Tibial nerve (tissue), 4 donors: ENCODE measurements around the gene ADAM15. TPM values are rescaled to one million over a fixed set of nuclear protein-coding genes. Genes with fewer than 3 reads are reported as not detected.

Experiments used
- DNase-seq, 2 donors: peaks; one replicate each; pipeline ENCODE4 v3.0.0-alpha.2; 2019; ENCODE audit warnings: low spot score in 2 of 2
- H3K27ac ChIP-seq, 4 donors: fragments of 200-600 bp; sonication (generic) in 3 of 4; one replicate each; pipeline ENCODE4 v1.5.1; 2017 to 2019; ENCODE audit warnings: mild to moderate bottlenecking in 1 of 4
- H3K27me3 ChIP-seq, 2 donors: fragments of 200-600 bp; sonication (generic) in 1 of 2; one replicate each; pipeline versions ENCODE4 v1.5.1 to v1.6.0; 2017 to 2019
- H3K36me3 ChIP-seq, 3 donors: fragments of 200-600 bp; sonication (generic); one replicate each; pipeline ENCODE4 v1.5.1; 2018 to 2019
- H3K4me1 ChIP-seq, 4 donors: fragments of 200-600 bp; sonication (generic) in 3 of 4; one replicate each; pipeline ENCODE4 v1.5.1; 2017 to 2019
- H3K4me3 ChIP-seq, 4 donors: fragments of 200-600 bp; sonication (generic) in 3 of 4; one replicate each; pipeline ENCODE4 v1.5.1; 2017 to 2019; ENCODE audit warnings: mild to moderate bottlenecking in 1 of 4, moderate library complexity in 1 of 4
- H3K9me3 ChIP-seq, 4 donors: fragments of 200-600 bp; sonication (generic) in 3 of 4; one replicate each; pipeline ENCODE4 v1.5.1; 2017 to 2019
- CTCF ChIP-seq, 5 experiments: fragments of 200-600 bp in 3 of 5; fragments of 450-650 bp in 2 of 5; sonication (generic) in 3 of 5; IDR thresholded peaks; one replicate each; pipeline ENCODE4 v1.5.1; 2016 to 2019; ENCODE audit warnings: antibody characterized with exemption in 5 of 5, mild to moderate bottlenecking in 3 of 5, moderate library complexity in 2 of 5
- EP300 ChIP-seq, 2 donors: sonication (generic); formaldehyde crosslinking; IDR thresholded peaks; one replicate each; pipeline ENCODE4 v1.6.1; 2017; ENCODE audit warnings: antibody characterized with exemption in 2 of 2, mild to moderate bottlenecking in 1 of 2
- POLR2A ChIP-seq, 2 donors: fragments of 450-650 bp; IDR thresholded peaks; one replicate each; pipeline ENCODE4 v1.6.1; 2017; ENCODE audit warnings: antibody characterized with exemption in 2 of 2, mild to moderate bottlenecking in 2 of 2, moderate library complexity in 2 of 2
- WGBS, 2 donors: methylation state at CpG; one replicate each; pipeline ENCODE4 v1.1.5; 2018; 5-methylcytosine and 5-hydroxymethylcytosine counted together
- total RNA-seq, 4 donors: library from RNA; depleted of rRNA; stranded (reverse); fragments of >200 nt; gene quantifications; one replicate each; pipeline ENCODE4 v1.1.0, GENCODE V29; 2016

ADAM15 gene
- total RNA-seq, 4 donors from 2014 or later, result 111 to 202 (median 168) TPM

DNA sequence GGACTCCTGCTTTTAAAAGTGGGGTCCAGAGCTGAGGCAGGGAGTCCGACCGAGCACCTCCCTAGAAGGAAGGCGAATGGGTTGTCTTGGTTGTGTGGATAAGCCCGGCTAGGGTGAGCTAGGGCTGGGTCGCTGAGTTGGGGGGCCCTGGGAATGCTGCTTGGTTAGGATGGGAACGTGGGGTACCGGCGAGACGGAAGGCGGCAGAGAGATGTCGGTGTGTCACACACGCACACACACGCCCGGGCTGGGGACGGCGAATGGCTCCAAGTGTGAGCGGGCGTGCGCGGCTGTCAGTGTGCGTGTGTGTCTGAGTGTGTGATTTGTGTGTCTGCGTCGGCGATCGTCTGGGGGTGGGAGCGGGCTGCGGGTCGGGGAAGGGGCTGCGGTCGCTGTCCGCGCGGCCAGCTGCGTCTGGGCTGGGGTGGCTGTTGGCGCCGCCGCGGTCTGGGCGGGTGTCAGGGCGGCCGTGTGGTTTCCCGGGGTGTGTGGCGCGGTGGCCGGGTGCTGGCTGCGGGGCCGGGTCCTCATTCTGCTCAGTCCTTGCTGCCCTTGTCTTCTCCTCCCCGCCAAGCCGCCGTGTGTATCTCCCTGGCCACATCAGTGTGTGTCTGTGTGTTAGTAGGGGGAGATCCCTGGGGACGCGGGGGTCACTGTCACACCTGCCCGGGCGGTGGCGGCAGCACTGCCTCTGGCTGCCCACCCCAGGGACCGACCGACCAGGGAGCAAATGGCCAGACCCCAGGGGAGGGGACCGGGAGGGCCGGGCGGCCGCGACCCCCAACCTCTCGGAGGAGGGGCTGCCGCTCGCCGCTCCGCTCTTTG, 28.6 kb downstream of the ADAM15 start:
- no peaks in the 10 kb centered on the region for H3K9me3 ChIP-seq
- no peak overlapping the region for H3K27ac ChIP-seq
- no peaks in the 10 kb centered on the region for H3K36me3 ChIP-seq
- peak overlapping the region in 1 of 4 donors; percentile 53 for H3K4me3 ChIP-seq
- no peak for DNase-seq
- peaks cover 0 to 57% of the 10 kb centered on the region in 2 donors for H3K27me3 ChIP-seq
- peaks cover 4 to 60% (median 44%) of the 10 kb centered on the region in 4 donors for H3K4me1 ChIP-seq
- 2 to 3% methylated on average over 19 to 59 of the region's 67 CpGs for WGBS, 2 donors
- TF ChIP-seq CTCF (IDR thresholded peaks at IDR 0.05) (no peak), EP300 (IDR thresholded peaks at IDR 0.05) (no peak), POLR2A (IDR thresholded peaks at IDR 0.05) (no peak)

DNA sequence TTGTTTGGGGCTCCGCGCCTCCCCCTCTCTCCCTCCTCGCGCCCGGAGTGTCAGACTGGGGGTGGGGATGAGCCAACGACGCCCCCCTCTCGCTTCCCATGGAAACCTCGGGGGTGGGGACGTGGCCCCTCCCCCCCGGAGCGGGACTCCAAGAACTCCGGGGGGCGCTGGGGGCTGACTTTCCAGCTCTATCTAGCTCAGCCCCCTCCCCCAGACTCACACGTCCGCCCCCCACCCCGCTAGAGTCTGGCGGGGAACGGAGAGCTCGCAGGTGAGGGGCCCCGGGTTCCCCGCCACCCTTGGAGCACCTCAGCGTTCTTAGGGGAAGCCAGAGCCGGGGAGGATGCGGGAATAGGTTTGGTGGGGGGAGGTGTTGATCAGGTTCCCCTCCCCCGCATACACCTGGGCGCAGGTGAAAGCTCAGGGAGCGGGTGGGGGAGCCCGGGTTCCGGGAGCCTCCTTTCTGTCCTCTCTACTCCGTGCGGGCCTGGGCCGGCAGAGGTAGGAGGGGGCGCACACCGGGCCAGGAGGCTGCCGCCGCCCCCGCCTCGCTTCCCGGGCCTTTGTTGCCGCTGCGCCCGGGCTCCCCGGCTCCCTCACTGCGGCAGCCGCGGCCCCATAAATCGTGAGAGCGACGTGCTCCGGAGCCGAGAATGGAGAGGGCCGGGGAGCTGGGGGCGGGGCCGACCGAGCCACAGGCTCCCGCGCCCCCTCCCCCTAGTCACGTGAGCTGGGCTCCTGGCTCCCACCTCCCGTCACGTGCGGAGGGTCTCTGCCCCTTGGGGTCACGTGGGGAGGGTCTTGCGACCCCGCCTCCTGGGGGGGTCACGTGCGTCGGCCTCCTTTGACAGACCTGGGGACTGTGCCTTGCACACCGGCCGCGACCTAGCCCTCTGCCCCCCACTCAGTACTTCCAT, 29.5 kb downstream of the ADAM15 start:
- WGBS, 2 donors, result 0% methylated on average over 41 to 50 of the region's 71 CpGs
- no peak for DNase-seq
- Histone ChIP-seq H3K27ac (no peak overlapping the region), H3K4me3 (peak overlapping the region in 2 of 4 donors; percentile 9 to 28), H3K4me1 (peaks cover 4 to 62% (median 47%) of the 10 kb centered on the region in 4 donors), H3K36me3 (no peaks in the 10 kb centered on the region), H3K9me3 (no peaks in the 10 kb centered on the region), H3K27me3 (peaks cover 0 to 57% of the 10 kb centered on the region in 2 donors)
- TF ChIP-seq EP300 (IDR thresholded peaks at IDR 0.05), result no peak
- TF ChIP-seq POLR2A (IDR thresholded peaks at IDR 0.05), result no peak
- no peak for TF ChIP-seq CTCF (IDR thresholded peaks at IDR 0.05)

DNA sequence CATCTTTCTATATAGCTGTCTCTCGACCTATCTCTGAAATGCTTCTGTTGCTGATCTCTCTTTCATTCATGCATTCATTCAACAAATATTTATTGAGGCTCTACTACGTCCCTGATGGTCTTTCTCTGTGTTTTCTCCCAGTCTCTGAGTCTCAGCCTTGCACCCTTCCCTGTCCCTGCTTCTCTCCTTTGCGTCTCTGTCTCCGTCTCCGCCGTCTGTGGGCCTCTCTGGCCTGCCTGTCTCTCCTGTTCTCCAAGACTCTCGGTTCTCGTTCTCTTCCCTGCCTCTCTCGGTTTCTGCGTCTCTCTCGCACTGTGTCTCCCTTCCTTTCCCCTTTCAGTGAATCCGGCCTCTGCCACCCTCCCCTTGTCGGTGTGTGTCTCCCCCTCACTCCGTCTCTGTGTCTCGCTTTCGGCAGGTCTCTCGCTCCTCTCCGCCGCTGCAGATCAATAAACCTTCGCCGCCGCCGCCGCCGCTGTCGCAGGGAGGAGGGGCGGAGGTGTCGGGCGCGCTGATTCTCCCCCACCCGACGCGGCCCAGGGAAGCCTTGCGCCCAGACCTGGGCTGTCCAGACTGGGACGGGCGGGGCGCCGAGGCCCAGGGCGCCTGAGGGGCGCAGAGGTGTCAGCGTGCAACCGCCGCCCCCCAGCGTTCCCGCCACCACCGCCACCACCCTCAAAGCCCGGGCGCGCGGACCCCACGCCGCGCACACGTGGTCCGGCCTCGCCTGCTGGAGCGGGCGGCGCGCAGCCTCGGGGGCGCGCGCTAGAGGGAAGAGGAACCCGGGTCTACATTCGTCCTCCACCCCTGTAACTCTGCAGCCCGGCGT, 30.6 kb downstream of the ADAM15 start:
- no peak for TF ChIP-seq POLR2A (IDR thresholded peaks at IDR 0.05)
- no peak for TF ChIP-seq CTCF (IDR thresholded peaks at IDR 0.05)
- no peak for TF ChIP-seq EP300 (IDR thresholded peaks at IDR 0.05)
- no peak overlapping the region for H3K27ac ChIP-seq
- no peak for DNase-seq
- WGBS, 2 donors, result 5% methylated on average over 32 to 66 of the region's 68 CpGs
- peak overlapping the region in 1 of 4 donors; percentile 36 for H3K4me3 ChIP-seq
- H3K4me1 ChIP-seq, result peaks cover 4 to 74% (median 55%) of the 10 kb centered on the region in 4 donors
- peaks cover 0 to 57% of the 10 kb centered on the region in 2 donors for H3K27me3 ChIP-seq
- no peaks in the 10 kb centered on the region for H3K9me3 ChIP-seq
- H3K36me3 ChIP-seq, result no peaks in the 10 kb centered on the region

DNA sequence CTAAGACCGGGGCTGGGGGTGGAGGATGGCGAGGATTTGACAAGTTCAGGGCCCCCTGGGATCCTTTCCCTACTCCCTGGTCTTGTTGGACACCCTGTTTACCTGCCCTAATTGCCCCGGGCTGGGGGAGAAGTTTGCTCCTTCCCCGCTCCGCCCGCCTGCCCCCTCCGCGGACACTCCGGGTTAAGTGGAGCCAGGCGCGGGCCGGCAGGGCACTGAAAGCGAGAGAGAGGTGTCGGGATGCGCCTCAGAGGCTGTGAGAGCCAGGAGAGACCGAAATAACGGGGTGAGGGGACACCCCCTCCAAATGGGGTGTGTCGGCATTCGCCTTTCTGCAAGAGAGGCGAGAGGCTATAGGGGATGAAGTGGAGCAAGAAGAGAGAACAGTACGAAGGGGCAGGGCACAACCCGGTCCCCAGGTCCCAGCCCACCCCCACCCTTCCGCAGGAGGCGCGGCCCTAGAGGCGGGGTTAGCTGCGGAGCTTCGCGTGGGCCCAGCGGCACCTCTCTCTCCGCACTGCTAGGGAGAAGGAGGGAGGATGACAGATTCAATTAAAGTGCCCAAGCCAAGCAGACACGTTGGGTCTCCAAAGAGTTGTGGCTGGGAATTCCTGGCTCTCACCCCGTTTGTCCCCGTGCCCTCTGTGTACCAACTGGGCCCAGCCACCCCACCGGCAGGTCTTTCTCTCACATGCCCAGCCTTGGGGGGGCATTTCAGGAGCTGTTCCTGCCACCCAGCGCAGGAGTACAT, 31.4 kb downstream of the ADAM15 start:
- H3K27ac ChIP-seq, result no peak overlapping the region
- H3K4me1 ChIP-seq, result peaks cover 4 to 79% (median 55%) of the 10 kb centered on the region in 4 donors
- DNase-seq, result no peak
- peak overlapping the region in 1 of 4 donors; percentile 36 for H3K4me3 ChIP-seq
- no peaks in the 10 kb centered on the region for H3K36me3 ChIP-seq
- H3K9me3 ChIP-seq, result no peaks in the 10 kb centered on the region
- TF ChIP-seq EP300 (IDR thresholded peaks at IDR 0.05) (no peak), POLR2A (IDR thresholded peaks at IDR 0.05) (no peak), CTCF (IDR thresholded peaks at IDR 0.05) (no peak)
- peaks cover 0 to 57% of the 10 kb centered on the region in 2 donors for H3K27me3 ChIP-seq
- WGBS, 2 donors, result 2 to 3% methylated on average over 32 to 36 of the region's 36 CpGs
